RCC 7860 (cell line): ENCODE data around the gene SPTBN1.
"Not testable (repeated sequence)": the region's sequence is repeated elsewhere in the genome, so short reads cannot be mapped to it uniquely, and the experiment has no call there.

Source experiments
- DNase-seq: peaks from one replicate; pipeline ENCODE4 v3.0.0-alpha.2; 2015; ENCODE audit warnings: low spot score
- FAIRE-seq: peaks from 2 replicates; lab custom pipeline; 2012; peaks lifted over from hg19 to GRCh38; lab: Jason Lieb, UNC

SPTBN1 gene

GRCh38 chr2:54497763-54498680 is 41.9 kb downstream of the SPTBN1 start:
- FAIRE-seq (no peak), DNase-seq (no peak)

DNA sequence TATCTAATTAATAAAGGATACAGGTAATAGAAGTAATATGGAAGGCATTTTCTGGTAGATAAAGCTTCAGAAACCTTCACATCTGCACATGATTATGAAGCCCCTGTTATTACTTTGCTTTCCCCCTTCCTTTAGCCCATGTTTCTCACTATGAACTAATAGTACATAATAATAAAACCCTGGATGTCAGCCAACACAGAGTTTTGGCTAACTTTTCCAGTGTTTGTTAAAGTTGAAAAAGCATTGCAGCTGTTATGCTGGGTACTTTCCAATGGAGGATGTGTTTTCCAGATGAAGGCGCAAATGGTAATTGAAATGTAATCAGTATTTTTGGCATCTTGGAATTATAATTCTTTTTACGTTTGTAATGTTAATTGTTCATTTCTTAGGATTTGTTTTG is 43.5 kb downstream of the SPTBN1 start:
- DNase-seq, result no peak
- FAIRE-seq, result no peak

- FAIRE-seq (no peak), DNase-seq (no peak)
Measured at GRCh38 chr2:54500404-54501205, 44.5 kb downstream of the SPTBN1 start.

- no peak for FAIRE-seq
- DNase-seq, result no peak
Measured at GRCh38 chr2:54502731-54503130, 46.6 kb downstream of the SPTBN1 start.

- FAIRE-seq (no peak), DNase-seq (no peak)
Measured at GRCh38 chr2:54503192-54503591, 47.1 kb downstream of the SPTBN1 start.

GRCh38 chr2:54503828-54504227 is 47.7 kb downstream of the SPTBN1 start:
- no peak for DNase-seq
- no peak for FAIRE-seq

GRCh38 chr2:54504866-54505265 is 48.7 kb downstream of the SPTBN1 start:
- no peak for DNase-seq

DNA sequence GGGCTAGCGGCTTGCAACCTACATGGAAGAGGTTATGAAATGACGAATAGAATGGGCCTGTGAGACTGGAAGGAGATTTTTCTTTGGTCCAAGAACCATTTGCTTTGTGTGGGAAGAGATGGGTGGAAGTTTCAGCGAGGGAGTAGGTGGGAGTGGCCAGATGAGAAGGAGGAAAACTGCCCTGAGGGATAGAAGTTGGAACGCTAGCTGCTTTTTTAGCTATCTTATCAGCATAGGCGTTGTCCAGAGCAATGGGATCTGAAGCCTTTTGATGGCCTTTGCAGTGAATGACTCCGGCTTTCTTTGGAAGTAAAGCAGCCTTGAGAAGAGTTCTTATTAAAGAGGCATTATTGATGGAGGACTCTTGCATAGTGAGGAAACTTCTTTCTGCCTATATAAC is 52.4 kb downstream of the SPTBN1 start:
- no peak for DNase-seq
- FAIRE-seq, result no peak

More at GRCh38 chr2:54504866-54505265, 48.7 kb downstream of the SPTBN1 start:
- FAIRE-seq, result no peak

DNA sequence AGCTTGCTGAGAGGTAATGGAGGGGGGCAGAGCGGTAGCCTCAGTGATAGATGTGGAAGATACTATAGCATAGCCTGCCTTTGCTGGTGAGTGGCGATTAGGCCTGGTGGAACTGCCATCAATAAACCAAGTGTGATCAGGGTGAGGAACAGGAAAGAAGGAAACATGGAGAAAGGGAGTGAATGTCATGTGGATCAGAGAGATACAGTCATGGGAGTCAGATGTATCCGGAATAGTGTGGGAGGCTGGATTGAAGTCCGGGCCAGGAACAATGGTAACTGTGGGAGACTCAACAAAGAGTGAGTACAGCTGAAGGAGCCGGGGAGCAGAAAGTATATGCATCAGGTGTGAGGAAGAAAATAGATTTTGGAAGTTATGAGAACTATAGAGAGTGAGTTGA is 52.9 kb downstream of the SPTBN1 start:
- not testable (repeated sequence) for DNase-seq, FAIRE-seq

- FAIRE-seq, result no peak
- no peak for DNase-seq
Measured at GRCh38 chr2:54510916-54511315, 54.8 kb downstream of the SPTBN1 start.

DNA sequence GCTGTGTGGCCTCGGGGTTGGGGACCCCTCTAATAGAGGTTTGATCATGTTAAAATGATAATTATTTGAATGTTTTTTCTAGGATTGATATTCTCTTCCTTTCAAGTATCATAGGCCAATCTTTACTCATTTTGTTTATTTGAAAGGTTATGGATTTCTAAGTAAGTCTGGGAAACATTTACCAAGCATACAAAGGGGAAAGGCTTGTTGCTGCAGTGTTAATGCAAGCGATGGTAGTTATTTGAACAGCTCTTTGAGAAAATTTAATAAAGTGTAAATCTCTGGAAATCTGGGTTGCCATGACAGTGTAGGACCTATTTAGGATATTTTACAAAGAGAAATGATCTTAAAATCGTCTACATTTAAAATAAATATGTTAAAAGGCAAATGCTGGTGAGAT is 56.1 kb downstream of the SPTBN1 start:
- DNase-seq, result no peak
- FAIRE-seq, result no peak

- no peak for DNase-seq
- no peak for FAIRE-seq
Measured at GRCh38 chr2:54512663-54513362, 56.7 kb downstream of the SPTBN1 start.

DNA sequence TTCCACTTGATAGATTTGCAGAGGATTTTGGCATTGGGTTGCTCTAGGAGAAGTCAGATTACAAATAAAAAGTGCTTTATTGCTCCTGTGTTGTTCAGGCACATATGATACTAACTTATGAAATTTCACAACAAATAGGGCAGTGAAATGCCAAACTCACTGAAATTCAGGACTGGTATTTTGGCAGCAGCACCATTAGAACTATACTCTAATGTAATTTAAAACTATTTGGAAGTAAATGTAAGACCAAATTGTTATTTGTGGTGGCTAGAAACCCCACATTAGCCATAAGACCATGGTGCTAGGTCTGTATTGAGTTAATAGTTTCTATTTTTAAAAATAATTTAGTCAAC is 57.2 kb downstream of the SPTBN1 start:
- DNase-seq, result no peak
- FAIRE-seq, result no peak

- FAIRE-seq, result no peak
- DNase-seq, result no peak
Measured at GRCh38 chr2:54514822-54515569, 58.9 kb downstream of the SPTBN1 start.

DNA sequence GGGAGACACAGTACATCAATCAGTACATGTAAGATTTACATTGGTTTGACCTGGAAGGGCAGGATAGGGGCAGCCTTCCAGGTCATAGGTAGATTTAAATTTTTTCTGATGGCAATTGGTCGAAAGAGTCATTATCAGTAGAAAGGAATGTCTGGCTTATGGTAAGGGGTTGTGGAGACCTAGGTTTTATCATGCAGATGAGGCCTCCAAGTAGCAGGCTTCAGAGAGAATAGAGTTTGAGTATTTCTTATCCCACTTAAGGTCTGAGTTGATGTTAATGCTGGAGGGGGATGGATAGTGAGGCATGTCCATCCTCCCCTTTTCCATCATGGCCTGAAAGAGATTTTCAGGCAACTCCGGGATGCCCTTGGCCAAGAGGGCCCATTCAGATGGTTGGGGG is 60.7 kb downstream of the SPTBN1 start:
- FAIRE-seq (no peak), DNase-seq (peak; percentile 31)

DNA sequence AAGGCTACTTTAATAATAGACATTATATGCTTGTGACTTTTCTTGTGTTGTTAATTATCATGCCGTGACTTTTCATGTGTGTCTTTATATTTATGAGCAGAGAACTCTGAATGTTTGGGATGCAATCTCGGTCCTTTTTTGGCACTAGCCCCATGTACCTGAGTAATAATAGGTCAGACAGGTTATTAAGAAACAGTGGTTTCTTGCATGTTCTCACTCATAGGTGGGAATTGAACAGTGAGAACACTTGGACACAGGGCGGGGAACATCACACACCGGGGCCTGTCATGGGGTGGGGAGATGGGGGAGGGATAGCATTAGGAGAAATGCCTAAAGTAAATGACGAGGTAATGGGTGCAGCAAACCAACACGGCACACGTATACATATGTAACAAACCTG is 61.9 kb downstream of the SPTBN1 start:
- FAIRE-seq, DNase-seq: not testable (repeated sequence)

GRCh38 chr2:54518430-54518829 is 62.3 kb downstream of the SPTBN1 start:
- no peak for FAIRE-seq
- DNase-seq, result no peak

GRCh38 chr2:54519841-54520459 is 63.8 kb downstream of the SPTBN1 start:
- FAIRE-seq (no peak), DNase-seq (no peak)

DNA sequence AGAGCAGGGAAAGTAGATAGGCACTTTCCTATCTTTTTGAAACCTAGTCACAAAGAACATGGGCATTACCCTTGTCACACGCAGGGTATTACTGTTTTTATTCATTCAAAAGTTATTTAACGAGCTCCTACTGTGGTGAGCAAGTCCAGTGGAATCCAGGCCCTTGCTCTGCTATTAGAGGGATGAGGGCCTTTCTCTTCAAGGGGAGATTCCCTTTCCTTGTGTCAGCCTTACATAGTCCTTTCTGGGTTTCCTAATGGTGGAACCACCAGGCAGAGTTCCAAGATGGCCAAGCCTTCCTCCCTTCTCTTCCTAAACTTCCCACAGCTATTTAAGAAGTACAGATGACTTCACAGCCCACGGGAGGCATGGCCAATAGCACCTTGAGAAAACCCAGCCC is 64.6 kb downstream of the SPTBN1 start:
- DNase-seq (peak; percentile 93), FAIRE-seq (peak; percentile 89)

DNA sequence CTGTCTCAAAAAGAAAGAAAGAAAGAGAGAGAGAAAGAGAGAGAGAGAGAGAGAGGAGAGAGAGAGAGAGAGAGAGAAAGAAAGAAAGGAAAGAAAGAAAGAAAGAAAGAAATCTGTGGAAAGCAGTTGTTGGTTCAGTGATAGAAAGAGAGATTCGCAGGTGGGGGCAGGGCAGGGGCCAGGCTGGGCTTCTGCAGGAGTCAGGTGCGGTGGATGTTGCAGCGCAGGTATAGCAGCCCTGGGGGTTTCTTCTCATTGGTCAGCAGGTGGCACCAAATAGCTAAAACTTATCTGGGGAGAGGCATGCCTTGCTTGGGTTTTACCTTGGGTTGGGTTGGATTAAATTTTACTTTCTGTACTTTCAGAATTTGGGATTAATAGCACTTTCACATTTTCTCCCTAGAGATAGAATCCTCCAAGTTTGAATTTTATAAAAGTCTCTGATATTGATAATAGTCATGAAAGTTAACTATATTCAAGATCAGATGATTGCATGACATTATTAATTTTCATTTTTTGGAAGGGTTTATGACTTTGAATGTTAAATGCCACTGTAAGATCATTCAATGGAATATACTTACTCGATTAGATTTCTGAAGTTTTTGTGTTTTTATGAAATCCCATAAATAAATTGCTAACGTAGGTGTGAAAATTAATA is 66.6 kb downstream of the SPTBN1 start:
- DNase-seq (peak; percentile 43), FAIRE-seq (peak; percentile 5)
